K562 (cell line): ENCODE data around the gene PRDM12. TPM values are rescaled to one million over a fixed set of nuclear protein-coding genes. Genes with fewer than 3 reads are reported as not detected.

Experiments used
- BHLHE40 ChIP-seq: IDR thresholded peaks from 2 replicates; pipeline ENCODE4 v1.6.1; 2011; ENCODE audit warnings: low read length, improper control_type of control experiment
- C11orf30 ChIP-seq: fragments of 450-650 bp; IDR thresholded peaks from 2 replicates; pipeline ENCODE4 v1.6.1; 2016; ENCODE audit warnings: low read depth, mild to moderate bottlenecking
- CBFB ChIP-seq: sonication (generic); formaldehyde crosslinking; IDR thresholded peaks from 2 replicates; pipeline ENCODE4 v1.4.0; 2020; ENCODE audit warnings: mild to moderate bottlenecking, missing genetic modification reagents
- CREM ChIP-seq: IDR thresholded peaks from 2 replicates; pipeline ENCODE4 v1.6.1; 2014; ENCODE audit warnings: antibody characterized with exemption, low read depth
- GTF2A2 ChIP-seq: IDR thresholded peaks from 2 replicates; pipeline ENCODE4 v1.6.1; 2016; ENCODE audit warnings: mild to moderate bottlenecking, missing genetic modification characterization, missing compliant biosample characterization
- HBP1 ChIP-seq: fragments of 450-650 bp; formaldehyde crosslinking; IDR thresholded peaks from 2 replicates; pipeline ENCODE4 v1.4.0; 2022; ENCODE audit warnings: missing genetic modification characterization
- KLF6 ChIP-seq: fragments of 250-450 bp; sonication (Bioruptor Pico); IDR thresholded peaks from 2 replicates; pipeline ENCODE4 v1.4.0; 2020; ENCODE audit warnings: mild to moderate bottlenecking, moderate library complexity, borderline replicate concordance
- L3MBTL2 ChIP-seq: fragments of 450-650 bp; IDR thresholded peaks from 2 replicates; pipeline ENCODE4 v1.6.1; 2016; ENCODE audit warnings: mild to moderate bottlenecking, moderate library complexity
- MAX ChIP-seq: sonication (generic); formaldehyde crosslinking; IDR thresholded peaks from 2 replicates; pipeline ENCODE4 v1.9.0; 2022; ENCODE audit warnings: mild to moderate bottlenecking, missing genetic modification reagents
- MYC ChIP-seq, 2 experiments: fragments of 250-450 bp in 1 of 2; sonication (Bioruptor Pico) in 1 of 2; IDR thresholded peaks; 2 replicates each; pipeline versions ENCODE4 v1.5.1 to v1.6.1; 2012 to 2021; ENCODE audit warnings: low read depth in 2 of 2, borderline replicate concordance in 1 of 2, improper control_type of control experiment in 1 of 2, low read length in 1 of 2, mild to moderate bottlenecking in 1 of 2, moderate library complexity in 1 of 2
- NCOA6 ChIP-seq: fragments of 450-650 bp; IDR thresholded peaks from 2 replicates; pipeline ENCODE4 v1.6.1; 2017; ENCODE audit warnings: mild to moderate bottlenecking
- SNRNP70 ChIP-seq: fragments of 200-400 bp; formaldehyde crosslinking; optimal IDR thresholded peaks from 2 replicates; pipeline ENCODE3; 2017; ENCODE audit warnings: low read depth, low read length
- SOX6 ChIP-seq: fragments of 450-650 bp; IDR thresholded peaks from 2 replicates; pipeline ENCODE4 v1.6.1; 2014; ENCODE audit warnings: mild to moderate bottlenecking
- ZBTB17 ChIP-seq: fragments of 450-650 bp; formaldehyde crosslinking; IDR thresholded peaks from 2 replicates; pipeline ENCODE4 v1.4.0; 2020; ENCODE audit warnings: mild to moderate bottlenecking
- ZNF274 ChIP-seq: IDR thresholded peaks from 2 replicates; pipeline ENCODE4 v1.6.1; 2011; ENCODE audit warnings: low read depth, mild to moderate bottlenecking, low read length, moderate library complexity, borderline replicate concordance
- ZNF324 ChIP-seq: fragments of 250-450 bp; sonication (Bioruptor Pico); IDR thresholded peaks from 2 replicates; pipeline ENCODE4 v1.4.0; 2020; ENCODE audit warnings: mild to moderate bottlenecking
- ZNF507 ChIP-seq: conservative IDR thresholded peaks from 2 replicates; pipeline ENCODE4 v1.6.1; 2017; ENCODE audit warnings: missing genetic modification characterization, missing compliant biosample characterization
- ZNF584 ChIP-seq: fragments of 200-800 bp; sonication (Bioruptor generic); IDR thresholded peaks from 2 replicates; pipeline ENCODE4 v1.6.1; 2016; ENCODE audit warnings: low read depth, mild to moderate bottlenecking, missing genetic modification characterization, missing compliant biosample characterization
- polyA plus RNA-seq, 8 experiments: library from polyadenylated mRNA; depleted of rRNA in 4 of 8; stranded (reverse) in 5 of 8; unstranded in 3 of 8; fragments of >200 nt; fragmentation: Nextera tagmentation in 2 of 8; fragmentation: Illumina TruSeq in 1 of 8; extraction: Ambion mirVana in 2 of 8; extraction: Trizol in 1 of 8; gene quantifications; 2 replicates each; pipeline versions ENCODE4 v1.2.1 to v1.2.3, GENCODE V29; 2011 to 2014; ENCODE audit warnings: inconsistent platforms in 1 of 8, missing spikeins in 1 of 8
- total RNA-seq, 7 experiments: library from RNA; depleted of rRNA in 6 of 7; stranded (reverse); fragments of >200 nt in 6 of 7; fragmentation: Illumina TruSeq in 2 of 7; extraction: Trizol in 2 of 7; gene quantifications; 2 replicates each; pipeline versions ENCODE4 v1.2.1 to v1.2.3, GENCODE V29; 2011 to 2021; ENCODE audit warnings: low replicate concordance in 1 of 7
- TF ChIP-seq, protein P1 (sequence below): sonication (generic); formaldehyde crosslinking; IDR thresholded peaks from 2 replicates; pipeline ENCODE4 v1.8.1; 2023; ENCODE audit warnings: mild to moderate bottlenecking, missing genetic modification reagents
- TF ChIP-seq, protein P2 (sequence below): IDR thresholded peaks from 2 replicates; pipeline ENCODE4 v1.6.1; 2016; ENCODE audit warnings: missing genetic modification characterization, missing compliant biosample characterization
- TF ChIP-seq, protein P3 (sequence below): fragments of 450-650 bp; IDR thresholded peaks from 2 replicates; pipeline ENCODE4 v1.6.1; 2016; ENCODE audit warnings: borderline replicate concordance

PRDM12 gene
- total and polyA plus RNA-seq, 9 of the 15 experiments (the other 6 are each of a cell fraction or from before 2014, with no cell fraction given) = 0.04 to 0.22 (median 0.07) TPM; not detected in 3

- TF ChIP-seq CBFB (CRISPR knock-in tag) (peak; percentile 34; the same call in 1 of the 2 replicates), SNRNP70 (no peak), MAX (CRISPR knock-in tag) (peak; percentile 96), ZNF274 (no peak), SOX6 (no peak), ZNF324 (CRISPR knock-in tag) (no peak), KLF6 (CRISPR knock-in tag) (no peak), L3MBTL2 (peak; percentile 94), ZBTB17 (no peak), HBP1 (CRISPR knock-in tag) (no peak), BHLHE40 (no peak), ZNF584 (peak; percentile 45; the same call in 1 of the 2 replicates), C11orf30 (peak; percentile 84), ZNF507 (no peak), MYC (IDR thresholded peaks at IDR 0.05; ENCODE audit: low read depth, low read length) (peak; percentile 96), MYC (CRISPR knock-in tag; IDR thresholded peaks at IDR 0.05; ENCODE audit: borderline replicate concordance, low read depth) (peak; percentile 81; the same call in 1 of the 2 replicates), GTF2A2 (tag) (no peak), CREM (peak; percentile 54; the same call in 1 of the 2 replicates), NCOA6 (no peak)
- TF ChIP-seq, protein P1, sequence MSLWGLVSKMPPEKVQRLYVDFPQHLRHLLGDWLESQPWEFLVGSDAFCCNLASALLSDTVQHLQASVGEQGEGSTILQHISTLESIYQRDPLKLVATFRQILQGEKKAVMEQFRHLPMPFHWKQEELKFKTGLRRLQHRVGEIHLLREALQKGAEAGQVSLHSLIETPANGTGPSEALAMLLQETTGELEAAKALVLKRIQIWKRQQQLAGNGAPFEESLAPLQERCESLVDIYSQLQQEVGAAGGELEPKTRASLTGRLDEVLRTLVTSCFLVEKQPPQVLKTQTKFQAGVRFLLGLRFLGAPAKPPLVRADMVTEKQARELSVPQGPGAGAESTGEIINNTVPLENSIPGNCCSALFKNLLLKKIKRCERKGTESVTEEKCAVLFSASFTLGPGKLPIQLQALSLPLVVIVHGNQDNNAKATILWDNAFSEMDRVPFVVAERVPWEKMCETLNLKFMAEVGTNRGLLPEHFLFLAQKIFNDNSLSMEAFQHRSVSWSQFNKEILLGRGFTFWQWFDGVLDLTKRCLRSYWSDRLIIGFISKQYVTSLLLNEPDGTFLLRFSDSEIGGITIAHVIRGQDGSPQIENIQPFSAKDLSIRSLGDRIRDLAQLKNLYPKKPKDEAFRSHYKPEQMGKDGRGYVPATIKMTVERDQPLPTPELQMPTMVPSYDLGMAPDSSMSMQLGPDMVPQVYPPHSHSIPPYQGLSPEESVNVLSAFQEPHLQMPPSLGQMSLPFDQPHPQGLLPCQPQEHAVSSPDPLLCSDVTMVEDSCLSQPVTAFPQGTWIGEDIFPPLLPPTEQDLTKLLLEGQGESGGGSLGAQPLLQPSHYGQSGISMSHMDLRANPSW (CRISPR knock-in tag) = no peak
- TF ChIP-seq, protein P2, sequence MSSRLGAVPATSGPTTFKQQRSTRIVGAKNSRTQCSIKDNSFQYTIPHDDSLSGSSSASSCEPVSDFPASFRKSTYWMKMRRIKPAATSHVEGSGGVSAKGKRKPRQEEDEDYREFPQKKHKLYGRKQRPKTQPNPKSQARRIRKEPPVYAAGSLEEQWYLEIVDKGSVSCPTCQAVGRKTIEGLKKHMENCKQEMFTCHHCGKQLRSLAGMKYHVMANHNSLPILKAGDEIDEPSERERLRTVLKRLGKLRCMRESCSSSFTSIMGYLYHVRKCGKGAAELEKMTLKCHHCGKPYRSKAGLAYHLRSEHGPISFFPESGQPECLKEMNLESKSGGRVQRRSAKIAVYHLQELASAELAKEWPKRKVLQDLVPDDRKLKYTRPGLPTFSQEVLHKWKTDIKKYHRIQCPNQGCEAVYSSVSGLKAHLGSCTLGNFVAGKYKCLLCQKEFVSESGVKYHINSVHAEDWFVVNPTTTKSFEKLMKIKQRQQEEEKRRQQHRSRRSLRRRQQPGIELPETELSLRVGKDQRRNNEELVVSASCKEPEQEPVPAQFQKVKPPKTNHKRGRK (tag) = no peak
- TF ChIP-seq, protein P3, sequence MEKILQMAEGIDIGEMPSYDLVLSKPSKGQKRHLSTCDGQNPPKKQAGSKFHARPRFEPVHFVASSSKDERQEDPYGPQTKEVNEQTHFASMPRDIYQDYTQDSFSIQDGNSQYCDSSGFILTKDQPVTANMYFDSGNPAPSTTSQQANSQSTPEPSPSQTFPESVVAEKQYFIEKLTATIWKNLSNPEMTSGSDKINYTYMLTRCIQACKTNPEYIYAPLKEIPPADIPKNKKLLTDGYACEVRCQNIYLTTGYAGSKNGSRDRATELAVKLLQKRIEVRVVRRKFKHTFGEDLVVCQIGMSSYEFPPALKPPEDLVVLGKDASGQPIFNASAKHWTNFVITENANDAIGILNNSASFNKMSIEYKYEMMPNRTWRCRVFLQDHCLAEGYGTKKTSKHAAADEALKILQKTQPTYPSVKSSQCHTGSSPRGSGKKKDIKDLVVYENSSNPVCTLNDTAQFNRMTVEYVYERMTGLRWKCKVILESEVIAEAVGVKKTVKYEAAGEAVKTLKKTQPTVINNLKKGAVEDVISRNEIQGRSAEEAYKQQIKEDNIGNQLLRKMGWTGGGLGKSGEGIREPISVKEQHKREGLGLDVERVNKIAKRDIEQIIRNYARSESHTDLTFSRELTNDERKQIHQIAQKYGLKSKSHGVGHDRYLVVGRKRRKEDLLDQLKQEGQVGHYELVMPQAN = peak; percentile 94
Observed at GRCh38 chr9:130693426-130694191, 29.2 kb downstream of the PRDM12 start, which contains the start of gene EXOSC2 (continued).
